ENCODE results near the gene NRTN. TPM values are rescaled to one million over a fixed set of nuclear protein-coding genes. Genes with fewer than 3 reads are reported as not detected.
"Not testable (repeated sequence)": the region's sequence is repeated elsewhere in the genome, so short reads cannot be mapped to it uniquely, and the experiment has no call there.

Gene NRTN
- total and polyA plus RNA-seq, 4 donors = 1.3 to 5.3 (median 3.5) TPM

DNA sequence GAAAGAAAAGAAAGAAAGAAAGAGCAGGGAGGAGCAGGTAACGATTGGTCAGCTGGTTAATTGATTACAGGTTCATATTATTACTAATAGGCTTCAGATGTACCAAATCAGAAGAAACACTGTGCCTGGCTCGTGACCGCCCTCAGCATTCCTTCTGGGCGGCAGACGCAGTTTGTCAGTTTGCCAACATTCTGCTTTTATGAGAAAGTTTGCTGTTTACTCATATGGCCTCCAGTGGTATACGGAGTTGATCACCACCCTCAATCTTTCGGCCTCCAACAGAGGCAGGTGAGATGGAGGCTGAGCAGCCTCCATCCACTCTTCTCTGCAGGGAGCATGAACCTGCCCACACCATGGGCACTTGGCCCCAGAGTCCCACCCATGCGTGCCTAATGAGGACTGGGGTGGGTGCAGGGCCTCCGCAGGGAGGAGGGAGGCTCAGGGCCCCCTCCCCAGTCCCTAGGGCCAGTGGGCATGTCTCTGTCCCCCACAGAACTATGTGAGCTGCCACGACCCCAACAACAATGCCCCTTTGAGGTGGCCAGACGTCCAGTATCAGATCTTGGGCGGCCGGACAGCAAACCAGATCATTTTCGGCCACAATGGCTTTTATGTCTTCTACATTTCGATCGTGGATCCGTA is 29.1 kb upstream of the NRTN start (continued):
- TF ChIP-seq RXRA (IDR thresholded peaks at IDR 0.05) = no peak
- TF ChIP-seq, protein P1, sequence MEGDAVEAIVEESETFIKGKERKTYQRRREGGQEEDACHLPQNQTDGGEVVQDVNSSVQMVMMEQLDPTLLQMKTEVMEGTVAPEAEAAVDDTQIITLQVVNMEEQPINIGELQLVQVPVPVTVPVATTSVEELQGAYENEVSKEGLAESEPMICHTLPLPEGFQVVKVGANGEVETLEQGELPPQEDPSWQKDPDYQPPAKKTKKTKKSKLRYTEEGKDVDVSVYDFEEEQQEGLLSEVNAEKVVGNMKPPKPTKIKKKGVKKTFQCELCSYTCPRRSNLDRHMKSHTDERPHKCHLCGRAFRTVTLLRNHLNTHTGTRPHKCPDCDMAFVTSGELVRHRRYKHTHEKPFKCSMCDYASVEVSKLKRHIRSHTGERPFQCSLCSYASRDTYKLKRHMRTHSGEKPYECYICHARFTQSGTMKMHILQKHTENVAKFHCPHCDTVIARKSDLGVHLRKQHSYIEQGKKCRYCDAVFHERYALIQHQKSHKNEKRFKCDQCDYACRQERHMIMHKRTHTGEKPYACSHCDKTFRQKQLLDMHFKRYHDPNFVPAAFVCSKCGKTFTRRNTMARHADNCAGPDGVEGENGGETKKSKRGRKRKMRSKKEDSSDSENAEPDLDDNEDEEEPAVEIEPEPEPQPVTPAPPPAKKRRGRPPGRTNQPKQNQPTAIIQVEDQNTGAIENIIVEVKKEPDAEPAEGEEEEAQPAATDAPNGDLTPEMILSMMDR (IDR thresholded peaks at IDR 0.05; ENCODE audit: low read depth, low read length, missing input control) = no peak
- no peak for TF ChIP-seq HNF4A (conservative IDR thresholded peaks at IDR 0.05)

- H3K27me3 ChIP-seq (ENCODE audit: control insufficient read depth in 4 of 4, insufficient read depth in 4 of 4, low read length in 3 of 4) = no peaks in the 10 kb centered on the region
- no peak overlapping the region for H3K4me3 ChIP-seq (ENCODE audit: low read depth in 1 of 3, low read length in 3 of 3)
- no peaks in the 10 kb centered on the region for H3K4me1 ChIP-seq (ENCODE audit: control insufficient read depth in 4 of 4, insufficient read depth in 4 of 4, low read length in 3 of 4)
- no peaks in the 10 kb centered on the region for H3K9me3 ChIP-seq (ENCODE audit: control insufficient read depth in 4 of 4, low read length in 3 of 4)
- H3K9ac ChIP-seq (ENCODE audit: low read depth in 1 of 2, low read length in 2 of 2) = no peak overlapping the region
- TF ChIP-seq, protein P2, sequence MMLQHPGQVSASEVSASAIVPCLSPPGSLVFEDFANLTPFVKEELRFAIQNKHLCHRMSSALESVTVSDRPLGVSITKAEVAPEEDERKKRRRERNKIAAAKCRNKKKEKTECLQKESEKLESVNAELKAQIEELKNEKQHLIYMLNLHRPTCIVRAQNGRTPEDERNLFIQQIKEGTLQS (IDR thresholded peaks at IDR 0.05) = no peak
- TF ChIP-seq, protein P1 (IDR thresholded peaks at IDR 0.05; ENCODE audit: low read depth, low read length, missing input control) = no peak
- TF ChIP-seq JUND (IDR thresholded peaks at IDR 0.05) (no peak), HNF4A (conservative IDR thresholded peaks at IDR 0.05) (no peak), TAF1 (conservative IDR thresholded peaks at IDR 0.05) (no peak), EGR1 (IDR thresholded peaks at IDR 0.05; ENCODE audit: low read depth in 2 of 2) (no peak), SP1 (IDR thresholded peaks at IDR 0.05) (no peak), RAD21 (IDR thresholded peaks at IDR 0.05) (no peak), HNF4G (IDR thresholded peaks at IDR 0.05) (no peak)
- DNase-seq (ENCODE audit: low spot score) = no peak
- 89% methylated on average over 17 of the region's 17 CpGs for WGBS
- H3K27ac ChIP-seq (ENCODE audit: low read depth in 1 of 2, low read length in 2 of 2) = no peak overlapping the region
- no peaks in the 10 kb centered on the region for H3K36me3 ChIP-seq (ENCODE audit: control insufficient read depth in 4 of 4, insufficient read depth in 3 of 4, low read depth in 1 of 4, low read length in 3 of 4)
These were observed 26.5 kb upstream of the NRTN start for GRCh38 chr19:5778402-5778801.

DNA sequence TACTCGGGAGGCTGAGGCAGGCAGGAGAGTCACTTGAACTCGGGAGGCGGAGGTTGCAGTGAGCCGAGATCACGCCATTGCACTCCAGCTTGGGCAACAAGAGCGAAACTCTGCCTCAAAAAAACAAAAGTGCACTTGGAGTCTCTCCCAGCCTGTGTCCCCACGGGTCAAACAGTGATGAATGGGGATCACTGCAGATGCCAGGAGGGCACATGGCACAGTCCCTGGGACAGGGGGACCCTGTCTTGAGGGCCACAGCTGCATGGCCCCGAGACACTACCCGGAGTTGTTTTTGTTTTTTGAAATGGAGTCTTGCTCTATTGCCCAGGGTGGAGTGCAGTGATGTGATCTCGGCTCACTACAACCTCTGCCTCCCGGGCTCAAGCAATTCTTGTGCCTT is 24.0 kb upstream of the NRTN start:
- H3K36me3 ChIP-seq (ENCODE audit: control insufficient read depth in 4 of 4, insufficient read depth in 3 of 4, low read depth in 1 of 4, low read length in 3 of 4) = peaks cover 0 to 21% (median 12%) of the 10 kb centered on the region in 4 donors
- H3K27me3 ChIP-seq (ENCODE audit: control insufficient read depth in 4 of 4, insufficient read depth in 4 of 4, low read length in 3 of 4); H3K27ac ChIP-seq (ENCODE audit: low read depth in 1 of 2, low read length in 2 of 2); H3K9ac ChIP-seq (ENCODE audit: low read depth in 1 of 2, low read length in 2 of 2); H3K9me3 ChIP-seq (ENCODE audit: control insufficient read depth in 4 of 4, low read length in 3 of 4); H3K4me3 ChIP-seq (ENCODE audit: low read depth in 1 of 3, low read length in 3 of 3); H3K4me1 ChIP-seq (ENCODE audit: control insufficient read depth in 4 of 4, insufficient read depth in 4 of 4, low read length in 3 of 4); DNase-seq (ENCODE audit: low spot score): not testable (repeated sequence)
- 85% methylated on average over 11 of the region's 11 CpGs for WGBS

GRCh38 chr19:5782322-5782721 is 22.5 kb upstream of the NRTN start:
- DNase-seq (ENCODE audit: low spot score) = no peak
- no peak overlapping the region for H3K27ac ChIP-seq (ENCODE audit: low read depth in 1 of 2, low read length in 2 of 2)
- H3K4me1 ChIP-seq (ENCODE audit: control insufficient read depth in 4 of 4, insufficient read depth in 4 of 4, low read length in 3 of 4) = no peaks in the 10 kb centered on the region
- WGBS = 84% methylated on average over 9 of the region's 9 CpGs
- no peak overlapping the region for H3K9ac ChIP-seq (ENCODE audit: low read depth in 1 of 2, low read length in 2 of 2)
- H3K4me3 ChIP-seq (ENCODE audit: low read depth in 1 of 3, low read length in 3 of 3) = no peak overlapping the region
- TF ChIP-seq GABPA (IDR thresholded peaks at IDR 0.05 in 1 of 2, conservative IDR thresholded peaks at IDR 0.05 in 1 of 2) (no peak), ZBTB33 (IDR thresholded peaks at IDR 0.05) (no peak), FOXA1 (IDR thresholded peaks at IDR 0.05) (no peak), TAF1 (conservative IDR thresholded peaks at IDR 0.05) (no peak), YY1 (IDR thresholded peaks at IDR 0.05) (no peak), NR2F2 (IDR thresholded peaks at IDR 0.05) (no peak)
- TF ChIP-seq, protein P3, sequence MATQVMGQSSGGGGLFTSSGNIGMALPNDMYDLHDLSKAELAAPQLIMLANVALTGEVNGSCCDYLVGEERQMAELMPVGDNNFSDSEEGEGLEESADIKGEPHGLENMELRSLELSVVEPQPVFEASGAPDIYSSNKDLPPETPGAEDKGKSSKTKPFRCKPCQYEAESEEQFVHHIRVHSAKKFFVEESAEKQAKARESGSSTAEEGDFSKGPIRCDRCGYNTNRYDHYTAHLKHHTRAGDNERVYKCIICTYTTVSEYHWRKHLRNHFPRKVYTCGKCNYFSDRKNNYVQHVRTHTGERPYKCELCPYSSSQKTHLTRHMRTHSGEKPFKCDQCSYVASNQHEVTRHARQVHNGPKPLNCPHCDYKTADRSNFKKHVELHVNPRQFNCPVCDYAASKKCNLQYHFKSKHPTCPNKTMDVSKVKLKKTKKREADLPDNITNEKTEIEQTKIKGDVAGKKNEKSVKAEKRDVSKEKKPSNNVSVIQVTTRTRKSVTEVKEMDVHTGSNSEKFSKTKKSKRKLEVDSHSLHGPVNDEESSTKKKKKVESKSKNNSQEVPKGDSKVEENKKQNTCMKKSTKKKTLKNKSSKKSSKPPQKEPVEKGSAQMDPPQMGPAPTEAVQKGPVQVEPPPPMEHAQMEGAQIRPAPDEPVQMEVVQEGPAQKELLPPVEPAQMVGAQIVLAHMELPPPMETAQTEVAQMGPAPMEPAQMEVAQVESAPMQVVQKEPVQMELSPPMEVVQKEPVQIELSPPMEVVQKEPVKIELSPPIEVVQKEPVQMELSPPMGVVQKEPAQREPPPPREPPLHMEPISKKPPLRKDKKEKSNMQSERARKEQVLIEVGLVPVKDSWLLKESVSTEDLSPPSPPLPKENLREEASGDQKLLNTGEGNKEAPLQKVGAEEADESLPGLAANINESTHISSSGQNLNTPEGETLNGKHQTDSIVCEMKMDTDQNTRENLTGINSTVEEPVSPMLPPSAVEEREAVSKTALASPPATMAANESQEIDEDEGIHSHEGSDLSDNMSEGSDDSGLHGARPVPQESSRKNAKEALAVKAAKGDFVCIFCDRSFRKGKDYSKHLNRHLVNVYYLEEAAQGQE (IDR thresholded peaks at IDR 0.05) = no peak
- peaks cover 8 to 35% (median 23%) of the 10 kb centered on the region in 4 donors for H3K36me3 ChIP-seq (ENCODE audit: control insufficient read depth in 4 of 4, insufficient read depth in 3 of 4, low read depth in 1 of 4, low read length in 3 of 4)
- no peaks in the 10 kb centered on the region for H3K9me3 ChIP-seq (ENCODE audit: control insufficient read depth in 4 of 4, low read length in 3 of 4)
- no peaks in the 10 kb centered on the region for H3K27me3 ChIP-seq (ENCODE audit: control insufficient read depth in 4 of 4, insufficient read depth in 4 of 4, low read length in 3 of 4)

Measured in liver (tissue), 9 donors.